BJ (cell line): Measurements from ENCODE around the gene MAPK11. TPM values are rescaled to one million over a fixed set of nuclear protein-coding genes. Genes with fewer than 3 reads are reported as not detected.

Experiments
- CTCF ChIA-PET: fragments of 350-600 bp; formaldehyde crosslinking; extraction: SDS; loops from one replicate; lab custom pipeline; 2021; ENCODE audit warnings: antibody characterized with exemption, inconsistent platforms; lab: Yijun Ruan, JAX
- POLR2A ChIA-PET: fragments of 300-600 bp; sonication (Branson Sonifier 250); formaldehyde crosslinking; extraction: SDS; loops from one replicate; lab custom pipeline; 2021; ENCODE audit warnings: antibody characterized with exemption; lab: Charles Lee
- DNase-seq: peaks from one replicate; pipeline ENCODE4 v3.0.0-alpha.2; 2011; ENCODE audit warnings: low read depth
- H3K27me3 ChIP-seq: 2 replicates; pipeline ENCODE4 v1.6.0; 2011; ENCODE audit warnings: low read length; ENCODE audit not compliant: control insufficient read depth, insufficient read depth
- H3K36me3 ChIP-seq: 2 replicates; pipeline ENCODE4 v1.5.1; 2011; ENCODE audit warnings: low read length; ENCODE audit not compliant: control insufficient read depth, insufficient read depth
- H3K4me3 ChIP-seq: 2 replicates; pipeline ENCODE4 v1.5.1; 2011; ENCODE audit warnings: low read depth, mild to moderate bottlenecking, control low read depth, low read length
- polyA plus RNA-seq: library from polyadenylated mRNA; depleted of rRNA; stranded (reverse); fragments of >200 nt; gene quantifications from 2 replicates; pipeline ENCODE4 v1.2.3, GENCODE V29; 2011
- TF ChIP-seq, protein P1 (sequence below): IDR thresholded peaks from 2 replicates; pipeline ENCODE4 v1.5.1; 2011; ENCODE audit warnings: low read depth, mild to moderate bottlenecking, control low read depth, inconsistent platforms, low read length, moderate library complexity; ENCODE audit not compliant: insufficient read depth

MAPK11 gene
- polyA plus RNA-seq, 1 experiment = 19.6 TPM

DNA sequence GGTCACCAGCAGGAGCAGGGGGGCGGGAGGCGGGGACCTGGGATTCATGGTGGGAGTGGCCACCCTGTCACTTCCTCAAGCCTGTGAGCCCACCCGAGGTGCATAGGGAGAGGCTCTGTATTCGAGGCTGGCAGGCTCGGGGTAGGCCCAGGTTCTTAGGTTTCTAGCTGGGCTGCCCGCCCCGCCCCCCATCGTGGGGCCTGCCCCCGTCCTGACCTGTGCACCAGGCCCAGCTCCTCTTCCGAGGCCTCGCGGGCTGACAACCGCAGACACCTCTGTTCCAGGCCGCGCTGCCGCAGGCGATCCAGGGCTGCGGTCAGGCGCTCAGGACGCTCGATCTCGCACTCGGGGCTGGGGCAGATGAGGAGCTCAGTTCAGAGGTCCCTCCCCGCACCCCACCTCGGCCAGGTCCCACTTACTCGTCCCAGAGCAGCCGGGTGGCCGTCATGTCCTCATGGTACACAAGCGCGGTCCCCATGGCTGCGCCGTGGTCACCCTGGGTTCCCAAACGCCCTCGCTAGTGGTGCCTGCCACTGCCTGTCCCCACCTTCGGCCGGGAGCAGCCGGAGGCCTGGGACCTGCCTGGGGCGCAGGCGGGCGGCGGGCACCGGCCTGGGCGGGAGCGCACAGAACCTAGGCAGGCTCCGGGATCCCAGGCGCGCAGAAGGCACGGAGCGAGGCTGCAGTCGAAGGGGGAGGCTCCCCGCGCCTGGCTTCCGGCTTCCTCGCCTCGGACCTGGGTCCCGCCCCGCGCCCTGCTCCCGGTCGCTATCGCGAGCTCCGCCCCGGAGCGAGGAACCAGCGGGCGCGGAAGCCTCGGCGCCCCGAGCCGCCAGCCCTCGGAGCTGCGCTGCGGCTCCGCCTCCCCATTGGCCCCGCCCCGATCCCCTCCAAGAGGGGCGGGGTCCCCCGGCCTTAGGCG, 19.4 kb downstream of the MAPK11 start, which contains the start of gene HDAC10:
Gene HDAC10, minus strand, starts transcription at position 711 of the 922 bp plus-strand sequence. Its CDS starts 233 bp downstream, at position 478.
- TF ChIP-seq, protein P1, sequence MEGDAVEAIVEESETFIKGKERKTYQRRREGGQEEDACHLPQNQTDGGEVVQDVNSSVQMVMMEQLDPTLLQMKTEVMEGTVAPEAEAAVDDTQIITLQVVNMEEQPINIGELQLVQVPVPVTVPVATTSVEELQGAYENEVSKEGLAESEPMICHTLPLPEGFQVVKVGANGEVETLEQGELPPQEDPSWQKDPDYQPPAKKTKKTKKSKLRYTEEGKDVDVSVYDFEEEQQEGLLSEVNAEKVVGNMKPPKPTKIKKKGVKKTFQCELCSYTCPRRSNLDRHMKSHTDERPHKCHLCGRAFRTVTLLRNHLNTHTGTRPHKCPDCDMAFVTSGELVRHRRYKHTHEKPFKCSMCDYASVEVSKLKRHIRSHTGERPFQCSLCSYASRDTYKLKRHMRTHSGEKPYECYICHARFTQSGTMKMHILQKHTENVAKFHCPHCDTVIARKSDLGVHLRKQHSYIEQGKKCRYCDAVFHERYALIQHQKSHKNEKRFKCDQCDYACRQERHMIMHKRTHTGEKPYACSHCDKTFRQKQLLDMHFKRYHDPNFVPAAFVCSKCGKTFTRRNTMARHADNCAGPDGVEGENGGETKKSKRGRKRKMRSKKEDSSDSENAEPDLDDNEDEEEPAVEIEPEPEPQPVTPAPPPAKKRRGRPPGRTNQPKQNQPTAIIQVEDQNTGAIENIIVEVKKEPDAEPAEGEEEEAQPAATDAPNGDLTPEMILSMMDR = no peak
- ChIA-PET CTCF (interaction anchor here (0.7 to 5.6 kb wide), 19 partner anchors 9 to 370 kb away, joined by 3 to 50 read pairs (median 4); partner anchors contain the start of genes DENND6B, MAPK12 and SCO2), POLR2A (interaction anchor here (0.6 kb wide), 1 partner anchor 82 kb away, joined by 6 read pairs; no protein-coding TSS in a partner anchor)
- DNase-seq = no peak
- no peaks in the 10 kb centered on the region for H3K27me3 ChIP-seq
- peak within 1 kb of the TSS; percentile 65 for H3K4me3 ChIP-seq
- H3K36me3 ChIP-seq = peaks cover 21% of the 10 kb centered on the region

DNA sequence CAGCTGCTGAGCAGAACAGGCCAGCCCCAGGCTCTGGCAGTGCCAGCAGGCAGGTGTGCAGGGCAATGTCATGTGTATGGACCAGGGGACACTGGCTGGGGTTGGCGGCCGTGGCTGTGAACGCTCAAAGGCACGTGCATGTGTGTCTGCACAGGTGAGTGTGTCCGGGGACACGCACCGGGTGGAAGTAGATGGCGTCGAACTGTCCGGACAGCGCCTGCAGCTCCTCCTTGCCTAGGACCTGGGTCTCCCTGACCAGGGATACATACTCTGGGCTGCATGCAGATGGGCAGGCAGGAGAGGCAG, 20.0 kb downstream of the MAPK11 start:
- no peaks in the 10 kb centered on the region for H3K27me3 ChIP-seq
- TF ChIP-seq, protein P1 = no peak
- ChIA-PET CTCF (interaction anchor here (0.9 to 5.6 kb wide), 12 partner anchors 8 to 370 kb away, joined by 3 to 50 read pairs (median 12); partner anchors contain the start of genes DENND6B, MAPK12 and SCO2), POLR2A (no interaction called here)
- H3K36me3 ChIP-seq = peaks cover 23% of the 10 kb centered on the region
- DNase-seq = no peak
- peak overlapping the region; percentile 65 for H3K4me3 ChIP-seq

DNA sequence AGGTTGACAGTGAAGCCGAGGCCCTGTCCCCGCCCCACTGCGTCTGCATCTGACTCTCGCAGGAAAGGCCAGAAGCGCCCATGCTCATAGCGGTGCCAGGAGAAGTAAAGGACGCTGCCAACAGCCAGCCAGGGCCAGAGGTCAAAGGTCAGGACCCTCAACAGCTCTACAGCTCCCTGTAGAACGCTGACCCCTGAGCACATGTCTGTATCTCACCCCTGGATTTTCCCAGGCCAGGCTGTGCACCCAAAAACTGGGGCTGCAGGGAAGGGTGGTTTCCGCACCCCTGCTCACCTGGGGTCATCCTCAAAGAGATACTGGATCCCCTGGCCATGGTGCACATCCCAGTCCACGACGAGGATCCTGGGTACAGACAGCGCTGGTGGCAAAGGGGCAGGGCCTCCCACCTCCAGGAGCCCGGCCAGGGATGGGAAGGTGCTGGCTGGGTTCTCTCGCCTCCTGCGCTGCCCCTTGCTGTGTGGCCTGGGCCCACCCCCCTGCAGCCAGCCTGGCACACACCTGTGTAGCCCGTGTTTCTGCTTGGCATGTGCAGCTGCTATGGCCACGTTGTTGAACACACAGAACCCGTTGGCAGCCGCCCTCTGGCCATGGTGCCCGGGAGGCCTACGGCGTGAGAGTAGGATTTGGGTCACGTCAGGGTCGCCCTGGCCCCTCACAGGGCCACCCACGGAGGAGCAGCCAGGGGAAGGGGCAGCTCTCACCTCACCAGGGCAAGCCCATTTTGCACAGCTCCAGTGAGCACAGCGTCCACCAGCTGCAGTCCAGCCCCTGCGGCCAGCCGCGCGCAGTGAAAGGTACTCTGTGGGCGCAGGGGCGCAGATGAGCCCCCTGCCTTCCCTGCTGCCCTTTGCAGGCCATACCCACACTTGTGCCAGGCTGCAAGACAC, 20.6 kb downstream of the MAPK11 start:
- Histone ChIP-seq H3K4me3 (peak overlapping the region; percentile 65), H3K36me3 (peaks cover 18% of the 10 kb centered on the region), H3K27me3 (no peaks in the 10 kb centered on the region)
- CTCF ChIA-PET = interaction anchor here (1.4 to 5.6 kb wide), 6 partner anchors 8 to 276 kb away, joined by 3 to 50 read pairs (median 17); partner anchors contain the start of genes DENND6B and SCO2
- POLR2A ChIA-PET = no interaction called here
- DNase-seq = no peak
- TF ChIP-seq, protein P1 = no peak

DNA sequence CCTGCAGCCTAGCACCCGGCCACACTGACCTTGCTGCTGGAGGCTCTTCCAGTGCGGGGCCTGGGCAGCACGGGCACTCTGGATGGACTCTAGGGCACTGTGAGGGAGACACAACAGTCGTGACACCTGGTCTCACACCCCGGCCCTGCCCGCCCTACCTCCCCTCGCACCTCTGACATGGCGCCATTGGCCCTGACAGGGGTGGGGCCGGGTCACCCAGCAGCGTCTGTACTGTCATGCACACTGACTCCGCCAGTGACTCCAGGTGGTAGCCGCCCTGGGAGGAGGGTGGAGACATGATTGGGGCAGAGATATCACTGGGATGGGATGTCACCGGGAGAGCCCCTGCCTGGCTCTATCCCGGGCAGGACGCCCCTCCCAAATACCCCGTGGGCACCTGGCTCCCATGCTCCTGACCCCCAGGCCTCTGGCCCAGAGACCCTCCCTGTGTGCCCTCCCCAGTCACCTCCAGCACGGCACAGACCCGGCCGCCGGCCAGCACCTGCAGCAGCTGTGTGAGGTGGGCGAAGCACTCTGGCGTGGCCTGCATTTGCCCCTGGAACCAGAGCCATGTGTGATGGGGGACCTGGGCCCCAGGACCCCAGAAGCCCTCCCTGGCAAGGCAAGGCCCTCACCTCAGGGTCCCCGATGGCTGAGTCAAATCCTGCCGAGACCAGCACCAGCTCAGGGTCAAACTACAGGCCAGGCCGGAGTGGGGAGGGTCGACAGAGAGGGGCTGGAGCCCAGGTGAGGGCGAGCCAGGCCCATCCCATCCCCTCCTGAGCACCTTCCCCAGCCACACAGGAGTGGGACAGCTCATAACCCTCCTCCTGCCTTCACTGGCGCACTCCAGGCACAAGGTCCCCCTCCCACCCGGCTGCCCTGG, 21.7 kb downstream of the MAPK11 start:
- TF ChIP-seq, protein P1 = no peak
- Histone ChIP-seq H3K4me3 (no peak overlapping the region), H3K36me3 (peaks cover 16% of the 10 kb centered on the region), H3K27me3 (no peaks in the 10 kb centered on the region)
- ChIA-PET POLR2A (no interaction called here), CTCF (no interaction called here)
- DNase-seq = no peak
